ENCODE data around the gene KLHL8.

DNA sequence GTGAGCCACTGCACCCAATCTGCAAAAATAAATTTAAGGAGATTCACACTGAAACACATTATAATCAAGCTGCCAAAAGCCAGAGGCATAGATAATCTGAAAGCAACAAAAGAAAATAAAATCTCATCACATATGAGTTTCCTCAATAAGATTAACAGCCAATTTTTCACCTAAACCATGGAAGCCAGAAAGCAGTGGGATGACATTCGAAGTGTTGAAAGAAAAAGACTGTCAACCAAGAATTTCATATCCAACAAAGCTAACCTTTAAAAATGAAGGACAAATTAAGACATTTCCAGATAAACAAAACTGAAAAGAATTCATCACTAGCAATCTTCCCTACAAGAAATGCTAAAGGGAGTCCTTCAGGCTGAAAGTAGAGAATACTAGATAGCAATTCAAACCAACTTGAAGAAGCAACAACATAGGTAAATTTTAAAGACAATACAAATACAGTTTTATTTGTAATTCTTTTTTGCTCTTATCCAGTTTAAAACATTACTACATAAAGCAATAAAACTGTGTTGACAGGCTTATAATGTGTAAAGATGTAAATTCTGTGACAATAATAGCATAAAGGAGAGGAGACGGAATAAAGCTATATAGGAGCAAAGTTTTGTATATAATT, 23.1 kb upstream of the KLHL8 start:
- TF ChIP-seq, protein P1, sequence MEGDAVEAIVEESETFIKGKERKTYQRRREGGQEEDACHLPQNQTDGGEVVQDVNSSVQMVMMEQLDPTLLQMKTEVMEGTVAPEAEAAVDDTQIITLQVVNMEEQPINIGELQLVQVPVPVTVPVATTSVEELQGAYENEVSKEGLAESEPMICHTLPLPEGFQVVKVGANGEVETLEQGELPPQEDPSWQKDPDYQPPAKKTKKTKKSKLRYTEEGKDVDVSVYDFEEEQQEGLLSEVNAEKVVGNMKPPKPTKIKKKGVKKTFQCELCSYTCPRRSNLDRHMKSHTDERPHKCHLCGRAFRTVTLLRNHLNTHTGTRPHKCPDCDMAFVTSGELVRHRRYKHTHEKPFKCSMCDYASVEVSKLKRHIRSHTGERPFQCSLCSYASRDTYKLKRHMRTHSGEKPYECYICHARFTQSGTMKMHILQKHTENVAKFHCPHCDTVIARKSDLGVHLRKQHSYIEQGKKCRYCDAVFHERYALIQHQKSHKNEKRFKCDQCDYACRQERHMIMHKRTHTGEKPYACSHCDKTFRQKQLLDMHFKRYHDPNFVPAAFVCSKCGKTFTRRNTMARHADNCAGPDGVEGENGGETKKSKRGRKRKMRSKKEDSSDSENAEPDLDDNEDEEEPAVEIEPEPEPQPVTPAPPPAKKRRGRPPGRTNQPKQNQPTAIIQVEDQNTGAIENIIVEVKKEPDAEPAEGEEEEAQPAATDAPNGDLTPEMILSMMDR (IDR thresholded peaks at IDR 0.05), result no peak
- no peak for TF ChIP-seq POLR2A (IDR thresholded peaks at IDR 0.05)
